NCI-H446 treated with DMSO at 0.1 percent for 48 hours (cell line): Measurements from ENCODE around the gene DLX3.
"Not testable (repeated sequence)": the region's sequence is repeated elsewhere in the genome, so short reads cannot be mapped to it uniquely, and the experiment has no call there.

Source experiments
- DNase-seq: peaks from one replicate; lab custom pipeline; 2025; lab: John Stamatoyannopoulos, UW

Gene DLX3

DNA sequence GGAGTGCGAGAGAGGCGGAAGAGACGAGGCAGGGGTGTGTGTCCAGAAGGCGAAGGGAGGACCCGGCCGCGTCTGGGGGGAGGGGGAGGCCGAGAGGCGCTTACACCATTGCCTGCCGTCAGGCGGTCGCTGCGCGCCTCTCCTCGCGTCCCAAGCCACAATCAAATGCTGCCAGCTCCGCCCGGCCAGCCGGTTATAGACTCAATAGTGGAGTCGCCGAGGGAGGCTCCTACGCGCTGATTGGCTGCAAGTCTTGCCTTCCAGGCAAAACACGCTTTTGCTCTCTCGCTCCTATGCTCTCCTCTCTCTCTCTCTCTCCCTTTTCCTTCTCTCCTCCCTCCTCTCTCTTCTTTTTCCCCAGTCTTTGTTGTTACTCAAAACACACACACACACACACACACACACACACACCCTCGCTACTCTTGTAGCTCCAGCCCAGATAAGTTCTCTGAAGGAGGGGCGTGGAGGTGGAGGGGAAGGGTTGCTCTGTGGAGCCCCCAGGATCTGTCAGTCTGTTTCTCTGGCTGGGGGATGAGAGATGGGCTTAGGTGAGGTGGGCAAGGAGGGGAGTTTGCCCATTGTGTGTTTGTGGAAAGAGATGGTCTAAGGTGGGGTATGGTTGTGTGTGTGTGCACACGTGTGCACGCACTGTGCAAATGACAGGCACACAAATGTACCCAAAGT lies at the start of gene DLX3:
DLX3 (minus strand) TSS at position 170 of the 684 bp plus-strand sequence. CDS start 226 bp downstream, outside the sequence.
- no peak for DNase-seq

DNA sequence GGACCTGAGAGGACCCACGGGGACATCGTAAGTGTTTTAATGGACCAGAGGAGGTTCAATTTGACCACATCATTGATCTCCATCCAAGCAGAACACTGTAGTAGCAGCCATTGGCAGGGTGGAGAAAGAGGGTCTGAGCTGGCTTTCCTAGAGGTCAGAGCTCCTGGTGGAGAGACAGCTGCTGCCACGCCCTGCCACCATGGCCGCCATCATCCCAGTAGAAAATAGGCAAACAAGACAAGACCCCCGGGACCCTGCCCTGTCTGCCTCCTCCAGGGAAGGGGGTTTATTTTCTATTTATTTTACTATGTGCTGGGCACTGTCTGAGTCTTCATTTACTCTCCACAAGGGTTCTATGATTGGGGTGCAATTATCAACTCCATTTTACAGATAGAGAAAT lies 49.5 kb upstream of the DLX3 start:
- DNase-seq = no peak

DNA sequence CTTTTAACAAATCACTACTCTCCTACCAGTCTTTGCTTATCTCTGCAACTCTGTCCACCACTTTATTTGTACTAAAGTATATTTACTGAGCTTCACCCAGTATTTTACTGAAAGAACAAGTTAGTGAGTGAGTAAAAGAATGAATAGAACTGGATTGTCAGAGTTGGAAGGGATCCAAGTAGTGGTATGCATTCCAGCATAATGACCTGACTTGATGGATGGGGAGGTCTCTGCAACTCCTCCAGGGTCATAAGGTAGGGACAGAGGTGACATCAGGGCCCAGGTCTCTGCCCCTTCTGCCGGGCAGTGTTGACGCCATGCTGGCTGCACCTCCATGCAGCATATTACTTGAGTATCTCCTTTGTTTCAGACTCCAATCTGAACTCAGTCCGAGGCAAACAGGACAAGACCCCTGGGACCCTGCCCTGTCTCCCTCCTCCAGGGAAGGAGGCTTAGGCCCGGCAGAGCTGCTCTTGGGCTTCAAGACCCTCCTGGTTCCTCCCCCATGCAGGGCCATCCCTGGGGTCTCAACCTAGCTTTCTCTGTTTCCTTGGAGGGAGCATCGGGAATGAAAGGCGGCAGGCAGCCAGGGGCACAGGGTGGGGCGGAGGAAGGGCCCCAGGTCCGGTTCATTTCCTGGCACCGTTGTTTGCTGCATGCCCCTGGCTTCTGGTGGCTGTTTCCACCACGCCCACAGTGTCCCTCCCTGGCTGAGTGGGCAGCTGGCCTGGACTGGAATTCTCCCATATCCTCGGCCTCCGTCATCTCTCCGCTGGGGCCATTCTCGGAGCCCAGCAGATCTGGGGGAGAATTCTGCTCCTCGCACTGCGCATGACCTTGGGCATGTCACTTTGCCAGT lies 48.5 kb upstream of the DLX3 start:
- DNase-seq = no peak

DNA sequence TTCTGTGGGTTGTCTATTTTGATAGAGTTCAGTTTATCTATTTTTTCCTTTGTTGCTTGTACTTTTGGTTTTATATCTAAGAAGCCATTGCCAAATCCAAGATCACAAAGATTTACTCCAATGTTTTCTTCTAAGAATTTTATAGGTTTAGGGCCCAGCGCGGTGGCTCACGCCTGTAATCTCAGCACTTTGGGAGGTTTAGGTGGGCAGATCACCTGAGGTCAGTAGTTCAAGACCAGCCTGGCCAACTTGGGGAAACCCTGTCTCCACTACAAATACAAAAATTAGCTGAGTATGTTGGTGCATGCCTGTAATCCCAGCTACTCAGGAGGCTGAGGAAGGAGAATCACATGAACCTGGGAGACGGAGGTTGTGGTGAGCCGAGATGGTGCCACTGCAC lies 47.2 kb upstream of the DLX3 start:
- DNase-seq = no peak

DNA sequence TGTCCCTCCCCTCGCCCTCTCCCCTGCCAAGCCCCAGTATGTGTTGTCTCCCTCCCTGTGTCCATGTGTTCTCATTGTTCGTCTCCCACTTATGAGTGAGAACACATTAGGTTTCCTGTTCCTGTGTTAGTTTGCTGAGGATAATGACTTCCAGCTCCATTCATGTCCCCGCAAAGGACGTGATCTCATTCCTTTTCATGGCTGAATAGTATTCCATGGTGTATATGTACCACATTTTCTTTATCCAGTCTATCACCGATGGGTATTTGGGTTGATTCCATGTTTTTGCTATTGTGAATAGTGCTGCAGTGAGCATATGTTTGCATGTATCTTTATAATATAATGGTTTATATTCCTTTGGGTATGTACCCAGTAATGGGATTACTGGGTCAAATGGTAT lies 45.5 kb upstream of the DLX3 start:
- DNase-seq = not testable (repeated sequence)

DNA sequence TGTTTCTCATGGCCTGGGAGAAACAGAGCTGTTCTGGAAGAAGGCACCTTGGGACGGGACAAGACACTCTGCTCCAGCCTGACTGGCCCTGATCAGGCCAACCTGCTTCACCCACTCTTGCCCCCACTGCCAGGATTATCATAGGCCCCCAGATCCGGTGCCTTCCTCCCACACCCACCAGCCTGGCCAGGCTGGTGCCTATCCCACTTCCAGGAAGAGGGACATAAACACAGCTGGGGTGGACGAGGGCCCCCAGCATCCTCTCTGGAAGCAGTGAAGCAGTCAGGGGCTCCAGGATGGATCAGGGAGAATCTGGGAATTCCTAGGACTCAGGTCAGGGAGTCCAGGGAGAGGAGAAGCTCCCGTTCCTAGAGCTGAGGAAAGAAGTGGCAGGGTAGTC lies 44.0 kb upstream of the DLX3 start:
- no peak for DNase-seq

DNA sequence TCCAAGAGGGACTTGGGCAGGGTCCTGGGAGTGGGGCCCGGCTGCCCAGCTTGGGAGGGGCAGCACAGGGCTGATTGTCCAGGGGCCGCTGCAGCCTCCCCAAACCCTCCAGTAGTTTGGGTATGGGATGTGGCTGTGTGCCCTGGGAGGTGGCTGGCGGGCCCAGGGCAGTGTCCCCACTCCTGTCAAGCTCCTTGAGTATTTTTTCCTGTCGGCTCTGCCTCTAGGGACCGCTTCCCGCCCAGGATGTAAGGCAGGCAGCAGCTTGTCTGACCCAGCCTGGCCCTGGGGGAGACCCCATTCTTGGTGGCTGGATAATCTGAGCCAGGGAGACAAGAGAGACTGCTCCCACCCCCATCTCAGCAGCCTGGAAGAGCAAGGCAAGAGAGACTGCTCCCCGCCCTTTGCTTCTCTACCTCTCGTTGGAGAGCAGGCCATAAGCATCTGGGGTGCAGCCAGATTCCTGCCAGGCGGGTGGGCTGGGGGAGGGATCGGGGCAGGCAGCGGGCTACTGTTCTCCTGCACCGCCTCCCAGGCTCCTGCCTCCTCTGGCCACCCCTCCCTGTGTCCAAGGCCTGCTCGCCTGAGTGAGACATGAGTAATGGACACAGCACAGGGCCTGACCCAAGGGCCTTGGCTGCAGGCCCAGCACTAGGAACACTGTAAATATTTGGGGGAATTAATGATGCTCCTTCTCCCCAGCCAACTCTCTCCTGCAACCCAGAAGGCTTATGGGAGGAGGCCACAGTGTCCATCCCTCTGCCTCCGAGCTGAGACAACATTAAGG lies 42.5 kb upstream of the DLX3 start:
- no peak for DNase-seq

DNA sequence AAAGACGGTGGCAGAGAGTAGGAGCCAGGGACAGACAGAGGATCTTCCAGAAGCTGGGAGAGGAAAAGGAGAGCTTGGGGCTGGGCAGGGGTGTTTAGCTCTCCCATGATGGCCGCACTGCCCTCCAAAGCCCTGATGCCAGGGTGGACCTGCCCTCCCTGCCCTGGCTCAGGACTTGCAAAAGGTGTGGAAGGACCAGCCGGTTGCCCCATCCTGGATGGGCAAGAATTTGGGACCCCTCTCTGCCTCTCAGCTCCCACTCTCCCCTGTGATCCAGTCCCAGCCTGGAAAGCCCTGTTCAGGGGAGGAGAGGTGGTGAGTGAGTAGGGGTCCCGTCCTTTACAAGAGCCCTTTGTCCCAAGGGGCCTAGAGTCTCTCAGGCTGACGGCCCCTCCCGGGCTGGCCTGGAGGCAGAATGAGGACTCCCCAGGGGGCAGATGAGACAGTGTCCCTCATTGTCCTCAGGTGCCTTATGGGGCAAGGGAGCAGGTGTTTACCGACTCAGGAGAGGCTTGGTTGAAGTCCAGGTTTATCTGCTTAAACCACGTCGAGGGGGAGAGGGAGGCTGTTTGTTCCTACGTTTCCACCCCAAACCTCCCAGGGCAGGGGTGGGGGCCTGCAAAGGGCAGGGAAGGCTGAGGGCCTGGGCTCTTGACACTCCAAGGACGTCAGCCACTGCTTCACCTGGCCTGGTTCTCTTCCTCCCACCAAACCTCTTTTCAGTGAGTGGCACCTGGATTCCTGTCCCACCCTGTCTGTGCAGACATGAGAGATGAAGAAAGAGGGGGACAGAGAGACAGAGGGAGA lies 41.6 kb upstream of the DLX3 start:
- no peak for DNase-seq

DNA sequence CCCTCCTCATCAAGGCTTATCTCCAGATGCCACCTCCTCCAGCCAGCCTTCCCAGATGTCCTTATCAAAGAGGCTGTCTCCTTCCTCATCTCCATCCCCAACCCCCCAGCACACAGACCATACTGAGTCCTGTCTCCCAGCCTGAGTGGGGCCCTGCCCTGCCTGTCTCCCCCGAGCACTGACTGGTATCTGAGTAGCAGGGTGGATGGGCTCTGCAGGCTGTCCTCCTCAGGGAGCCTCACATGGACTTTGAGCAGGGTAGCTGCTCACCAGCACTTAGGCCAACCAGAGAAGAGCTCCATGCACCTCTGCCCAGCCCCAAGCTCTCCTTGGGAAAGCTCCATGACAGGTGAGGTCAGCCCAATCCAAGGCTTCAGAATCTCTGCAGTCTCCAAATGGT lies 40.9 kb upstream of the DLX3 start:
- DNase-seq = no peak

DNA sequence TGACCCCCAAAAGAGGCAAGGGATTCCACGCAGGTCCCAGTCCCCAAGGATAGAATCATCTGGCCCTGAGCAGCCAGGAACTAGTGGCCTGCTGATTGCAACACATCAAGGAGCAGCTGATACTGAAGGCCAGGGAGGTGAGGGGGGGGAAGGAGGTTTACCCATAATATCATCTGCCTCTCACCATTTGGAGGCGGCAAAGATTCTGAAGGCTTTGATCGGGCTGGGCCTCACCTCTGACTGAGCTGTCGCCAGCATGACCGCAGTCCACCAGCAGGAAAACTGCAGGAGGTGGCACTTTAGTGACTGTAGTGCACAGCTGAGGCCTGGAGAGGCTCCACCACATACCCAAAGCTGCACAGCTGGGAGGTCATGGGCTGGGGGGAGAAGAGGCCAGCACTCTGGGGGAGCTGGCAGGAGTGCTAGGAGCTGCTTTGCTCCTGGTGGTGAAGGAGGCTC lies 40.4 kb upstream of the DLX3 start:
- DNase-seq = no peak

DNA sequence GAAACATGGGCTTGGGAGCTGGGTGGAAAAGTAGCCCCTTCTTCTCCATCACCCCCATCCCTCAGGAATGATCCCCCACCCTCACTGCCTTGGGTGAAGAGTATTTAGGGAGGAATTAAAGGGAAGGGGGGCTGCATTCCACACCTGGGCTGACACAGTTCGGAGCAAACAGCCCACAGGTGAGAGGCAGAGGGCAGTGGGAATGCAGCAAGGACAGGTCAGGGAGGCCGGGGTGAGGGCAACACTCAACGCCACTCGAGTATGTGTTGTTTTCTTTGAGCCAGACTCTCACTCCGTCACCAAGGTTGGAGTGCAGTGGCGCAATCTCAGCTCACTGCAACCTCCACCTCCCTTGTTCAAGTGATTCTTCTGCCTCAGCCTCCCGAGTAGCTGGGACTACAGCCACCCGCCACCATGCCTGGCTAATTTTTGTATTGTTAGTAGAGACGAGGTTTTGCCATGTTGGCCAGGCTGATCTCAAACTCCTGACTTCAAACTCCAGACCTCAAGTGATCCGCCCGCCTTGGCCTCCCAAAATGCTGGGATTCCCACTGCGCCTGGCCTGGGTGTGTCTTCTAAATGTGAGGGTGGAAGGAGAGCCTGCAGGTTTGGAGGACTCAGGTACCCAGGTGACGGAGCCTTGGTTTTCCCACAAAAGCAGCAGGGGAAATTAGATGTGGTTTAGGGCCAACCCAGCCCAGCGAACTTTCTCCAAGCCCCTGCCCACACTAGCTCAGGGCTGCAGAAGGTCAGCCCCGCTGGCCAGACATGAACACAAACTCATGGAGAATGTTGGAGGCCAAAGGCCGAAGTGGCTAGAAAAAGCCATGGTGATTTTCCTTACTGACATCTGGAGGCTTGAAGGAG lies 39.7 kb upstream of the DLX3 start:
- DNase-seq = no peak

DNA sequence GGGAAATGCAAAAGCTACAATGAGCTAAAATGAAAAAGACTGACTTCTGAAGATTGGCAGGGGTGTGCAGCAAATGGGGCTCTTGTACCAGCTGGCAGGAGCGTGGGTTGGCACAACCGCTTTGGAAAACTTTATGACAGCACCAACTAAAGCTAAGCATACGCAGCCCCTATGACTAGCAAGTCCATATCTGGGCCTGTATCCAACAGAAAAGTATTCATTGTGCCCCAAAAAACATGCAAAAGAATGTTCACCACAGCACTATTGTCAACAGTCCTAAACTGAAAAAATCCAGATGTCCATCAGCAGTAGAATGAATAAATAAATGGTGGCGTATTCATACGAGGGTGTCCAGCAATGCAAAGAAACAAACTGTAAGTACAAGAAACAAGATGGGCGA lies 38.3 kb upstream of the DLX3 start:
- no peak for DNase-seq

DNA sequence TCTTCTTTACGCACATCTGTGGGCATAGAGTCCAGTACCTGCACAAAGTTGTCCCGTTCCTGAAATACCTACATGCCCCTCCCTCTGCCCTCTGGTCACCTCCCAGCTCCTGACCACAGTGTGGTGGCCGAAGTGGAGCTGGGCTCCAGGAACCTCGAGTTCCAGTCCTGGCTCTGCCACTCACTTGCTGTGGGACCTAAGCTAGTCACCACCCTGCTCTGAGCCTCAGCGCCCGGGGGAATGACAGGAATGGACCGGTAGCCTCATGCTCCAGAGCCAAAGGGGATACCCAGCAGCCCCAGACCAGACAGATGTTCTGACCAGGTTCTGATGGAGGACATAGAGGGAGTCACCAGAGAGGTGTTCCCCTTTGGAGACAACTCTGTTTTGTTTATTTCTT lies 34.2 kb upstream of the DLX3 start:
- DNase-seq = no peak

DNA sequence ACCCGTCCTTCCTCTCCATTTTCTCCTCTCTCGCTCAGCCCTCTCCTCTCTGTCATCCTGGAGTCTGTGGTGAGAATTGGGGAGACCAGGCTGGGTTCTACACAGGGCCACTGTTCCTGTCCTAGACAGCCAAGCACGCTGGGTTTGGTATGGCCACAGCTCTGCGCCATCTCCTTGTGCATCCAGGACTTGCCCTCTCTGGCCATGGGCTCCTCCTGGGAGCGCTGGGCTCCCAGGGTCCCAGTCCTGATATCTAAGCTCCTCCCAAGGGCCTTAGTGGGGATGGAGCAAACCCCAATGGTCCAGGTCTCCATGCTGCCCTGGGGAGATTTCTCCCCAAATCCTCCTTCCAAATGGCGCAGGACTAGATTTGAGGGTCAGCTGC lies 33.7 kb upstream of the DLX3 start:
- DNase-seq = no peak

DNA sequence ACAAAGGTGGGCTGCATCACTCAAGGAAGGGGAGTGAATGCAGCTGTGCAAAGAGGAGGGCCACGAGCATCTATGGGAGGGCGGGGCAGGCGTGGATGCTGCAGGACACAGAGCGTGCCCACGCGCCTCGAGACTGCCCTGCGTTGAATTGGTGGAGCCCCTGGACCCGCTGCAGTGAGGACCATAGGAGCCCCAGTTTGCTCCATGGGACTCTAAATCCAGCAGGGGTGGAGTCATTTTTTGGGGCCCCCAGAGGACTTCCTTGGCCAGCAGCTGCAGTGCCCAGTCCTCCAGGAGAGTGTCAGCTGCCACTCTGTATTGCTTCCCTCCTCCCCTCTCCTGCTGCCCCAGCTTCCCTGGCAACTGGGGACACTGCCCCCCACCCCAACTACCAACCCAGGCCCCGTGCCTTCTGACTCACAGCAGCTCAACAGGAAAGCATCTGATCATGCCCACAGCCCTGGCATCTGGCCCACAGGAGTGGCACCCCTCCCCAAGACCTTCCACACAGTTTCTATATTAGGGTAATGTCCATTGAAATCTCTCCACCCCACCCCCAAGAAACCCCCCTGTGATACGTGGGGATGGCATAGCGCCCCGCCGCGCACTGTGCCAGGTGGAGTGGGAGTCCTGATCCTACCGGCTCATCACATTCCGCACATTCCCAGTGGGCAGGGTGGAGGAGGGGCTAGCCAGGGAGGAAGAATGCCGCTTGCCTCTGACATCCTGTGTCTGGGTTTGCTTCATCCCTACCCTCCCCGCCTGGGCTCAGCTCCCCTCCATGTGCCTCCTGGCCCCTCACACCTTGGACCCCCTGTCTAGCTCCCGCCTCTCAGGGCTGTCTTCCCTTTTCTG lies 33.1 kb upstream of the DLX3 start:
- DNase-seq = no peak

DNA sequence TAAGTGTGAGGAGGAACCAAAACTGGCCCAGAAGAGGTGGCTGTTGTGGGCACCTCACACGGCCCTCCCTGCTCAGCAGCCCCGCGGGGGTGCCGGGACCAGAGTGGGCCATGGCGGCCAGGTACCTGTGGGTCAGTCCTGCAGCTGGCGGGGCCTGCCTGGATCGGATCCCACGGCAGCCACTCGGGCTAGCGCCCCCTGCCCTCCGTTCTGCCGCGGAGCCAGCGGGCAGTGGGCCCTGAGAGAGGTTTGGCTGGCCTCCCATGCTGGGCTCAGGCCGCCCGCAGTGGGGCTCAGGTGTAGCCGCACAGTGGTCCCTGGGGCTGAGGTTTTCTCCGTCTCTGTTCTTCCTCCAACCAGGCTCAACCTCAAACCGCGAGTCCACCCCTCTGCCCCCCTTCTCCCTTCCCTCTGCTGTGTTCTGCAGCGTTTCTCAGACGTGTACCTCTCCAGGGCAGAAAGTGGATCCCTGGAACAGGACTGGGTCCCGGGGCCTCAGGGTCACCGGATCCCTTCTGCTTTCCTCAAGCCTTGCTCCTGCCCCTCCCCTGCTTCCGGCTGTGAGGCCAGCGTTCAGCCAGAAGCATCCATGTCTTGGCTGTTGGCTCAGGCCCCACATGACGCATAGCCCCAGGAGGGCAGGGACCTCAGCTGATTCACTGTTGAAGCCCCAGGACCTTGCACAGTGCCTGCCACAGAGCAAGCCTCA lies 32.3 kb upstream of the DLX3 start:
- DNase-seq = no peak

DNA sequence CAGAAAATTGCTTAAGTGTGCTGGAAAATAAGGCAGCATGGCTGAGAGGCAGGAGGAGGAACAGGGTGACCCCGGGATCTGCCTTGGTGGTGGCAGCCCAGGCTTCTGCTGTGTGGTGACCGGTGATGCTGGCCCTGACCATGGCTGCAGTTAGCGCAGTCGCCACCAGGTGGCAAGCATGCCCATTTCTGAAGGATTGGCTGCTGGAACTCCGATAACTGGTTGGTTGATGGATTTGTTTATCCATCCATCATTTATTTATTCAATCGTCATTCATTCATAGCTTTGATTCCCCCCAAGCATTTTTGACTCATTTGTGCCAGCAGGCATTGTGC lies 31.8 kb upstream of the DLX3 start:
- no peak for DNase-seq

DNA sequence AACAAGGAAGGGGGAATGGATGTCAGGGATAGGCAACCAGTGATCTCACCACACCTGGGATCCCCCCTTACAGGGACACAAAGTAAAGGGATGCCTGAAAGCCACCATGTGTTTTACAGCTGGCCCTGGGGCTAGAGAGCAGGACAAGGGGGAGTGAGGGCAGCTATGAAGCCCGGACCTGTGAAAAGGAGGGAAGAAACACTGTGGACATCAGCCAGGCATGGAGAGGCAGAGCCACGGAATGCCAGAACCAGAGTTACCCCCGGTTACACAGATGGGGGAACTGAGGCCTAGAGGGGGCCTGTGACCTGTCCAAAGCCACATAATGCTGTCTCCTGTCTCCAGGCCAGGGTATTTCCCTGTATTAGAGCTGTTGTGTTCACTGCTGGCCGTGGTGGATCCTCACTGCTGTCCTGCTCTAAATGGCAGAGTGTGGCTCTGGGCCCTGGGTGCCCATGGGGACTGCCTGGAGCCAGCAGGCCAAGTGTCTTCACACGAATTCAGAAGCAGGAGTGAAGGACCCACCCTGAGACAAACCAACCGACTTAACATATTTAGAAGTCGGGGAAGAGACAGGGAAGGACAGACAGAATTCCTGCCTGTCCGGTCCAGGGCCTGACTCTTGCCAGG lies 31.1 kb upstream of the DLX3 start:
- DNase-seq = no peak

DNA sequence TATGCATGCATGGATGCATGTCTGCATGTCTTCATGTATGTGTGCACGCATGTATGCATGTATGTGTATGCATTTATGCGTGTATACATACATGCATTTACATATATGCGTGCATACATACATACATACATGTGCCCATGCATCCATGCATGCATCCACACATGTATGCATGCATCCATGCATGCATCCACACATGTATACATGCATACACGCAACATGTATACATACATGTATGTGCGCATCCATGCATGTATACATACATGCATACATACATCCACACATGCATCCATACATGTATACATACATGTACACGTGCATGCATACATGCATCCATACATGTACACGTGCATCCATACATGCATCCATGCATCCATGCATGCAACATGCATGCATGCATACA lies 29.8 kb upstream of the DLX3 start:
- no peak for DNase-seq
